Gastrocnemius medialis (tissue), 4 donors: Measurements from ENCODE around the gene ADARB1.

ENCODE experiments used
- POLR2A ChIP-seq, 2 donors: fragments of 450-650 bp; IDR thresholded peaks; one replicate each; pipeline ENCODE4 v1.6.1; 2017; ENCODE audit warnings: antibody characterized with exemption in 2 of 2, mild to moderate bottlenecking in 2 of 2, moderate library complexity in 2 of 2
- TF ChIP-seq, protein P1 (sequence below), 5 experiments: fragments of 450-650 bp in 3 of 5; fragments of 200-600 bp in 2 of 5; sonication (generic) in 2 of 5; IDR thresholded peaks in 4 of 5; conservative IDR thresholded peaks in 1 of 5; 1 replicate in 4 of 5; 2 replicates in 1 of 5; pipeline ENCODE4 v1.5.1; 2016 to 2019; ENCODE audit warnings: antibody characterized with exemption in 5 of 5, mild to moderate bottlenecking in 3 of 5, moderate library complexity in 3 of 5

DNA sequence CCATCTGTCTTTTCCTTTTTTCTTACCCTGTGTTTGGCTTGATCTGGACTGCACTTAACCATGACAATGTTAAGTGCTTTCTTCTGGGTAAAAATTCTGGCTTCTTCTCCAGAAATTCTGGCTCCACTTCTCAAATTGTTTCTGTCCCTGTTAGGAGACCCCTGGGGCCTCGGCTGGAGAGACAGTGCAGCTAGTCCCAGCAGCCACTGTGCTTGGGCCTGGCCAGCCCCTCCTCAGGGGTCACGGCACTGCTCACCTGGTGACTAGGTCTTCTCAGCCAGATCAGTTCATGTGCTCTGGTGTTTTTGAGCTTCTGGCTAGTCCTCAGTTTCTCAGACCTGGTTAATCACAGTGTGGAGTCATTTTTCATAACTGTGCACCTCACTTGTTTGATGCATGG, 72.4 kb downstream of the ADARB1 start:
- TF ChIP-seq, protein P1, sequence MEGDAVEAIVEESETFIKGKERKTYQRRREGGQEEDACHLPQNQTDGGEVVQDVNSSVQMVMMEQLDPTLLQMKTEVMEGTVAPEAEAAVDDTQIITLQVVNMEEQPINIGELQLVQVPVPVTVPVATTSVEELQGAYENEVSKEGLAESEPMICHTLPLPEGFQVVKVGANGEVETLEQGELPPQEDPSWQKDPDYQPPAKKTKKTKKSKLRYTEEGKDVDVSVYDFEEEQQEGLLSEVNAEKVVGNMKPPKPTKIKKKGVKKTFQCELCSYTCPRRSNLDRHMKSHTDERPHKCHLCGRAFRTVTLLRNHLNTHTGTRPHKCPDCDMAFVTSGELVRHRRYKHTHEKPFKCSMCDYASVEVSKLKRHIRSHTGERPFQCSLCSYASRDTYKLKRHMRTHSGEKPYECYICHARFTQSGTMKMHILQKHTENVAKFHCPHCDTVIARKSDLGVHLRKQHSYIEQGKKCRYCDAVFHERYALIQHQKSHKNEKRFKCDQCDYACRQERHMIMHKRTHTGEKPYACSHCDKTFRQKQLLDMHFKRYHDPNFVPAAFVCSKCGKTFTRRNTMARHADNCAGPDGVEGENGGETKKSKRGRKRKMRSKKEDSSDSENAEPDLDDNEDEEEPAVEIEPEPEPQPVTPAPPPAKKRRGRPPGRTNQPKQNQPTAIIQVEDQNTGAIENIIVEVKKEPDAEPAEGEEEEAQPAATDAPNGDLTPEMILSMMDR (IDR thresholded peaks at IDR 0.05 in 4 of 5, conservative IDR thresholded peaks at IDR 0.05 in 1 of 5), result no peak
- TF ChIP-seq POLR2A (IDR thresholded peaks at IDR 0.05), result no peak
